ENCODE results near the gene ERICH3. TPM values are rescaled to one million over a fixed set of nuclear protein-coding genes. Genes with fewer than 3 reads are reported as not detected.

The ERICH3 gene
- total RNA-seq, 1 donor from 2014 or later: not detected

DNA sequence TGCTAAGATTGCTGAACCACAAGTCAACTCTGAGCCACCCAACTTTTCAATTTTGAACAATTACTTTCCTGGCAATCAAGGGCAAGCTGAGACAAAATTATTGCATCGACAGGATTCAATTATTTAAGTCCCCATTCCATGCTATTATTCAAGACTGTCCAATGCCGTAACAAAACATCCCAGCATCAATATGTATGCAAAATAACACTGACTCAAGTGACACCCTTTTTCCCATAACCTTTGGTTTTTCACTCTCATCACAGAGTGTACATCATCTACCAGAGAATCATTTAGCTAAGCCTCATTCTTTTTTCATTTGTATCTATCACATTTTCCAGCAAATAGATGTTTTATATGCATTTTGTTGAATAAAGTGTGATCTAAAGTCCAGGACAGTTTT lies 54.6 kb downstream of the ERICH3 start:
- intact Hi-C loops (cut with DNase I): no loop called here
- no peaks in the 10 kb centered on the region for H3K4me1 ChIP-seq
- H3K4me3 ChIP-seq: no peak overlapping the region
- H3K36me3 ChIP-seq: no peaks in the 10 kb centered on the region
- no peaks in the 10 kb centered on the region for H3K27me3 ChIP-seq
- no peak overlapping the region for H3K27ac ChIP-seq
- no peak for TF ChIP-seq CTCF (IDR thresholded peaks at IDR 0.05)
- ATAC-seq: no peak
- no peaks in the 10 kb centered on the region for H3K9me3 ChIP-seq
- DNase-seq: no peak

DNA sequence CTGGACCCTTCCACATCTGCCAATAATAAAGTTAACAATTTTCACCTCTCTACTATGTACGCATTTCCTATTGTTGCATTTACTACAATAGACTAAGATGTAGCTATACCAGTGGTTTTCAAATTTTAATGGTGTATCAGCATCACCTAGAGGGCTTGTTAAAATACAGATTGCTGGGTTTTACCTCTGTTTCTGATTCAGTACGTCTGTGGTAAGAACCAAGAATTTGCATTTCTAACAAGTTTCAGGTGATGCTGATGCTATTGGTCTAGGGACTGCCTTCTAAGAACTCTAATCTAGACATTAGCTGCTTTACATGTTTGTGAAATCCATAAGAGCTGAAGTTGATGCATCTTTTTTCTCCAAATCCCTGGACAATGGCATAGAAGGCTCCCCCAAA lies 59.7 kb downstream of the ERICH3 start:
- Histone ChIP-seq H3K27ac (no peak overlapping the region), H3K27me3 (no peaks in the 10 kb centered on the region), H3K4me3 (no peak overlapping the region), H3K36me3 (no peaks in the 10 kb centered on the region), H3K4me1 (no peaks in the 10 kb centered on the region), H3K9me3 (no peaks in the 10 kb centered on the region)
- no peak for TF ChIP-seq CTCF (IDR thresholded peaks at IDR 0.05)
- intact Hi-C loops (cut with DNase I): no loop called here
- DNase-seq: no peak
- ATAC-seq: no peak

DNA sequence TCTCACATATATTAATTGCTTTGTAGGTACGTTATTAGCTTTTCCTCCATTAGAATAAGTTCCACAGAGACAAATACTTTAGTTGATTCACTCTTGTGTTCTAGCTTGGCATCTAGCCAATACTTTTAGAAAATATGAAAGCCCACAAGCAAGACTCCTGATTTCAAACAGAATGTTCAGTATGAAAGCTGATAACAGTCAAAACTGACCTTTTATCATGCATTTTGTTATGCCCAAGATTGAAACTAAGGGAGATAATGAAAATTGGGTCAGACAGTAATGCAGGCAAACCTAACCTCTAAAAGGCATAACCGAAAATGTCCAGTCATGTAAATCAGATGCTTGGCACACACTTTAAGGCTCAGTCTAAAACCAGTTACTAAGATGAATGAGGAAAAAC lies 61.7 kb downstream of the ERICH3 start:
- Histone ChIP-seq H3K27me3 (no peaks in the 10 kb centered on the region), H3K4me3 (no peak overlapping the region), H3K9me3 (no peaks in the 10 kb centered on the region), H3K27ac (no peak overlapping the region), H3K4me1 (no peaks in the 10 kb centered on the region), H3K36me3 (no peaks in the 10 kb centered on the region)
- intact Hi-C loops (cut with DNase I): no loop called here
- DNase-seq: no peak
- TF ChIP-seq CTCF (IDR thresholded peaks at IDR 0.05): no peak
- no peak for ATAC-seq

DNA sequence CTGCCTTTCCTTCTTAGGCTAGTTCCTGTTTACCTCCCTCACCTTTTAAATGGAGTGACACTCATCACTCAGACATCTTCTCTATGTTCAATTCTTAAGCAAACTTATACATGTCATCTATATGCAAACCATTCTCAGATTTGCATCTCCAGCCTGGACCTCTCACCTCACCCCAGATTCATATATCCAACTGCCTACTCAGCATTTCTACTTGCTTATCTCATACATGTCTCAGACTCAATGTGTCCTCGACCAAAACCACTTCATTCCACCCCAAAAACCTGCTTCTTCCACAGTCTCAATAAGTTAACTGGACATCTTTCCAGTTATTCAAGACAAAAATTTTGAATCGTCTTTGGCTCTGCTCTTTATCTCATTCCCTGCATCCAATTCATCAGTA lies 62.6 kb downstream of the ERICH3 start:
- no peaks in the 10 kb centered on the region for H3K36me3 ChIP-seq
- no peak overlapping the region for H3K4me3 ChIP-seq
- DNase-seq: no peak
- H3K27ac ChIP-seq: no peak overlapping the region
- intact Hi-C loops (cut with DNase I): no loop called here
- no peaks in the 10 kb centered on the region for H3K4me1 ChIP-seq
- no peak for ATAC-seq
- no peak for TF ChIP-seq CTCF (IDR thresholded peaks at IDR 0.05)
- no peaks in the 10 kb centered on the region for H3K27me3 ChIP-seq
- no peaks in the 10 kb centered on the region for H3K9me3 ChIP-seq

DNA sequence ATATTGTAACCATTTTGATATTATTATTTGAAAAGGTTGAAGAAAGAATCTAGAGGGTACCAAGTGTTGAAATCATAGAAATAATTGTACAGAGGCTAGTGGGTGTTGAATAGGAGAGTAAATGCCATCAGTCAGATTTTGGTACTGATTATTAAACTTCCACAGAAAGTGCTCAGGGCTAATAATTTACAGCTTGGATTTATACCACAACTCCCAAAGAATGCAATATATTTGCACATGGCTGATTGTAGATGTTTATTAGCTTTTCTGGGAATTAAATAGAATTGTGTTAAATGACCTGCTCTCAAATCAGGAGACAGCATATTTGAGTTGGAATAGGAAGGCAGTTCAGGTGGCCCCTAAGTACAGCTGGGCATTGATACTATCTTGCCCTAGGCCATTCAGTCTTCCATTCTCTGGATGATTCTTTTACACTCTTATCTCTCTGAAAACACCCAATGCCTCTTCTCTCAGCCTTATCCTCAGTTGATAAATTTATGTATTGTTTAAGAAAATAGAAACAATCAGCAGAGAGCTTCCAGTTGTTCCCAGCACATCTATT lies 63.7 kb downstream of the ERICH3 start:
- DNase-seq: no peak
- TF ChIP-seq CTCF (IDR thresholded peaks at IDR 0.05): no peak
- Histone ChIP-seq H3K9me3 (no peaks in the 10 kb centered on the region), H3K36me3 (no peaks in the 10 kb centered on the region), H3K27ac (no peak overlapping the region), H3K27me3 (no peaks in the 10 kb centered on the region), H3K4me1 (no peaks in the 10 kb centered on the region), H3K4me3 (no peak overlapping the region)
- ATAC-seq: no peak
- intact Hi-C loops (cut with DNase I): no loop called here

- Histone ChIP-seq H3K4me1 (no peaks in the 10 kb centered on the region), H3K4me3 (no peak overlapping the region), H3K9me3 (no peaks in the 10 kb centered on the region), H3K27me3 (no peaks in the 10 kb centered on the region), H3K27ac (no peak overlapping the region), H3K36me3 (no peaks in the 10 kb centered on the region)
- ATAC-seq (no peak), DNase-seq (no peak)
- no peak for TF ChIP-seq CTCF (IDR thresholded peaks at IDR 0.05)
- intact Hi-C loops (cut with DNase I): no loop called here
Observed at GRCh38 chr1:74596717-74597116, 76.9 kb downstream of the ERICH3 start.

Measured in upper lobe of right lung (tissue), 1 donor.